Kidney epithelial cell (primary cell): ENCODE results near the gene CLEC10A. TPM values are rescaled to one million over a fixed set of nuclear protein-coding genes. Genes with fewer than 3 reads are reported as not detected.
"Not testable (repeated sequence)": the region's sequence is repeated elsewhere in the genome, so short reads cannot be mapped to it uniquely, and the experiment has no call there.

ENCODE experiments used
- DNase-seq: peaks from one replicate; pipeline ENCODE4 v3.0.0-alpha.2; 2010; ENCODE audit warnings: low read depth
- H3K27me3 ChIP-seq: 2 replicates; pipeline ENCODE4 v1.6.0; 2011; ENCODE audit warnings: low read length; ENCODE audit not compliant: control insufficient read depth, insufficient read depth
- H3K36me3 ChIP-seq: 2 replicates; pipeline ENCODE4 v1.5.1; 2011; ENCODE audit warnings: low read length; ENCODE audit not compliant: control insufficient read depth, insufficient read depth
- H3K4me3 ChIP-seq: 2 replicates; pipeline ENCODE4 v1.5.1; 2011; ENCODE audit warnings: low read depth, mild to moderate bottlenecking, control low read depth, low read length
- total RNA-seq: library from RNA; depleted of rRNA; stranded (reverse); fragments of >200 nt; gene quantifications from 2 replicates; pipeline ENCODE4 v1.2.3, GENCODE V29; 2015
- TF ChIP-seq, protein P1 (sequence below): IDR thresholded peaks from 2 replicates; pipeline ENCODE4 v1.5.1; 2011; ENCODE audit warnings: mild to moderate bottlenecking, moderate library complexity, low read length, control low read depth, inconsistent platforms; ENCODE audit not compliant: insufficient read depth, poor library complexity, severe bottlenecking

Gene CLEC10A
- total RNA-seq, 1 donor from 2014 or later = not detected

DNA sequence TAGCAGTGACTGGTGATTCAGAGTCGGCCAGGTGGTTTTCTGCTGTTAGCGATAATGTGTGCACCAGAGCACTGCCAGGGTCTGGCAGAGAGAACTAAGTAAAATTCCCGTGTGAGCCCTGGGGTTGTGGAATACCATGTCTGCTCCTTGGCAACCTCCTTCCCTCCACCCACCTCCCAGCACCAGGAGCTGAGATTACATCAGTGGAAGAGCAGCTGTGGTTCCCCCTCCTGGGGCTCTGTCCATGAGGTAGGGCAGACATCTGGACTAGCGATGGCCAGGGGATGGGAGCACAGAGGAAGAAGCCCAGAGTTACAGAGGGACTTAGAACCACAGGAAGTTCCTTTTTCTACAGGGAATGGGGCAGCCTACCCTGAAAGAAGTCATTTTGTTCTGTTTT lies 15.8 kb downstream of the CLEC10A start:
- TF ChIP-seq, protein P1, sequence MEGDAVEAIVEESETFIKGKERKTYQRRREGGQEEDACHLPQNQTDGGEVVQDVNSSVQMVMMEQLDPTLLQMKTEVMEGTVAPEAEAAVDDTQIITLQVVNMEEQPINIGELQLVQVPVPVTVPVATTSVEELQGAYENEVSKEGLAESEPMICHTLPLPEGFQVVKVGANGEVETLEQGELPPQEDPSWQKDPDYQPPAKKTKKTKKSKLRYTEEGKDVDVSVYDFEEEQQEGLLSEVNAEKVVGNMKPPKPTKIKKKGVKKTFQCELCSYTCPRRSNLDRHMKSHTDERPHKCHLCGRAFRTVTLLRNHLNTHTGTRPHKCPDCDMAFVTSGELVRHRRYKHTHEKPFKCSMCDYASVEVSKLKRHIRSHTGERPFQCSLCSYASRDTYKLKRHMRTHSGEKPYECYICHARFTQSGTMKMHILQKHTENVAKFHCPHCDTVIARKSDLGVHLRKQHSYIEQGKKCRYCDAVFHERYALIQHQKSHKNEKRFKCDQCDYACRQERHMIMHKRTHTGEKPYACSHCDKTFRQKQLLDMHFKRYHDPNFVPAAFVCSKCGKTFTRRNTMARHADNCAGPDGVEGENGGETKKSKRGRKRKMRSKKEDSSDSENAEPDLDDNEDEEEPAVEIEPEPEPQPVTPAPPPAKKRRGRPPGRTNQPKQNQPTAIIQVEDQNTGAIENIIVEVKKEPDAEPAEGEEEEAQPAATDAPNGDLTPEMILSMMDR = no peak
- H3K36me3 ChIP-seq = no peaks in the 10 kb centered on the region
- peak; percentile 32 for DNase-seq
- no peak overlapping the region for H3K4me3 ChIP-seq
- H3K27me3 ChIP-seq = no peaks in the 10 kb centered on the region

DNA sequence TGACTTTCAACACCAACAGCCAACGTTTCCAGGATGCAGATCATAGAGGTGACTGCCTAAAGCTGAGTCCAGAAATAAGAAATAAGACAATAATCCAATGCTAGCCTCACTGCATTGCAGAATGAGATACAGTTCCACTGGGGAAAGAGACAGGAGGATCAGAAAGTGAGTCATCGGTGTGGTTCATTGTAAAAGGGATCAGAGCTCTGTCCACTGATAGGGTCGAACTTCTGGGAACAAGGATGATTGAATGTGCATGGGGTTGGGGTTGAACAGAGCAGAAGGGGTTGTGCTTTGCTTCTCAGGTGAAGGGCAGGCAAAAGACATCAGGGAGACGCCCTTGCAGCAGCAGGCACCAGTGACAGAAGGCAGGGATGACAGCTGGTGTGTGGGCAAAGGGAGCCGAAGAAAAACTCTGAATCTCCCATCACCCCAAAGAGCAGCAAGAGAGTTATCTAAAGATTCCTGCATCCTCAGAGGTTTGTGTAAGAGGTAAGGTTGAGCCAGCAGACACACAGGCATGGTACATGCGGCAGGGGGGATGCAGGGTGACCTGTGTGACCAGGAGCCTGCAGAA lies 16.4 kb downstream of the CLEC10A start:
- H3K4me3 ChIP-seq = no peak overlapping the region
- DNase-seq = no peak
- H3K36me3 ChIP-seq = no peaks in the 10 kb centered on the region
- no peaks in the 10 kb centered on the region for H3K27me3 ChIP-seq
- TF ChIP-seq, protein P1 = no peak

DNA sequence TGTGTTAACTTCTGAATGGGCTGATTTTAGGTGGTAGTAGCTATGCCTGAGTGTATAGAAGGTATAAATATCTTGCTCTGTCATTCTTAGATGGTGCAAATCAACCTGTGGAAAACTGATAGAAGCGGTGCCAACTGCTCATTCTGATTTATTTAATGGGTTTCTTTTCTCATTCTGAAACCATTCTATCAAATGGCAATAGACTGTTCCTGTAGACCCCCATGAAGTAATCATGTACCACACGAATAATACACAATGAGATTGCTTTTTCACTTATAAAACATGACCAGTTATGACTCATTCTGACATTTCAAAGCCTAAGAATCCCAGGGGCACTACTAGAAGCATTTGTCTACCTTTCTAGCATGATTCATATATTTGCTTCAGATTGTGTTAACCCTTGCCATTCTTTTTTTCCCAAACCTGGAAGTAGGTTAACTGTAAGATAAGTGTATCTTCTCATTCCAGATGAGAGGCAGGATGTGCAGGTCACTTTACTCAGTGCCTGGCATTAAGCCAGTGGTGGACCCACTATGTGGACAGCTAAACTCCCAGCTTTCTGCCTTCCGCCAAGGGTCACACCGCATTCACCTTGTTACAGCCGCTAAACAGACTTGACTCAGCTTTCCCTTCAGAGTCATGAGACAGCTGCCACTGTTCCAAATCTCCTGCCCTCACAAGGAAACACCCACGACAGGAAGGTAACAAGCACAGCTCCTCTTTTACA lies 19.7 kb downstream of the CLEC10A start:
- no peak overlapping the region for H3K4me3 ChIP-seq
- DNase-seq = peak; percentile 94
- TF ChIP-seq, protein P1 = no peak
- H3K36me3 ChIP-seq = no peaks in the 10 kb centered on the region
- H3K27me3 ChIP-seq = no peaks in the 10 kb centered on the region

DNA sequence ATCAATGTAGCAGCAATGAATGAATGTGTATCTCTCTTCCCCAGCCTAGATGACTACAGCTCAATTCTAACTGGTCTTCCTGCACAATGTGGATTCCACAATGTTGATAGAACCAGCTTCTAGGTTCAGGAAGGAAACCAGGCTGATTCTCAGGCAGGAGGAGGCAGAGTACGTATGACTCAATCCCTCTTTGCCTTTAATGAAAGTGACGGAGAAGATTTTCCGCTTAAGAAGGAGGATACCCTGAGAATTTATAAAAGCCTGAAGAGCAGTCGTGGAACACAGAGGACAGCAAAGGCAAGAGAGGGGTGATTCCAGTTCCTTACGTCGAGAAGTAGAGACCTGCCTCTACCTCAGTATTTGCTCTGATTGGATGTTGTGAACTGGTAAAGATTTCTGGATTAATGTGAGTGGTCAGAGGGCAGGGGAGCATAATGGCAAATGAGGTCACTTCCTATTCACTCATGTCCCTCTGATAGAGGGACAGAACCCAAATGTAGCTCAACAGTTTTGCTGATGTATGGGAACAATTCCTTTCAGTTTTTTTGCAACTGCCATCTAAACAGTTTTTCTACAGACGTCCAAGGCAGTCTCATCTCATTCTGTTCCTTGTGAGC lies 21.1 kb downstream of the CLEC10A start:
- Histone ChIP-seq H3K27me3 (peaks cover under 1% of the 10 kb centered on the region), H3K4me3 (no peak overlapping the region), H3K36me3 (no peaks in the 10 kb centered on the region)
- TF ChIP-seq, protein P1 = no peak
- no peak for DNase-seq

DNA sequence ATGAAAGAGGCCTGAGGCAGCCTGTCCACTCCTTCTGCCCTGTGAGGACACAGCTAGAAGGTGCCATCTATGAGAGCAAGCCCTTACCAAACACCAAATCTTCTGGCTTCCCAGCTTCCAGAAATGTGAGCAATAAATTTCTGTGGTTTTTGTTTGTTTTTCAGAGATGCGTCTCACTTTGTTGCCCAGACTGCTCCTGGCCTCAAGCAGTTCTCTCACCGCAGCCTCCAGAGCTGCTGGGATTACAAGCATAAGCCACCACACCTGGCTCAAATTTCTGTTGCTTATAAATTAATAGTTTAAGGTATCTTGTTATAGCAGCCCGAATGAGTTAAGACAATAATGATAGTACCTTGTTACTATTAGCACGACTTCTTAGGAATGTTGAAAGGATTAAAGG lies 23.7 kb downstream of the CLEC10A start:
- H3K27me3 ChIP-seq = peaks cover 2% of the 10 kb centered on the region
- no peak for DNase-seq
- TF ChIP-seq, protein P1 = no peak
- H3K4me3 ChIP-seq = no peak overlapping the region
- no peaks in the 10 kb centered on the region for H3K36me3 ChIP-seq

DNA sequence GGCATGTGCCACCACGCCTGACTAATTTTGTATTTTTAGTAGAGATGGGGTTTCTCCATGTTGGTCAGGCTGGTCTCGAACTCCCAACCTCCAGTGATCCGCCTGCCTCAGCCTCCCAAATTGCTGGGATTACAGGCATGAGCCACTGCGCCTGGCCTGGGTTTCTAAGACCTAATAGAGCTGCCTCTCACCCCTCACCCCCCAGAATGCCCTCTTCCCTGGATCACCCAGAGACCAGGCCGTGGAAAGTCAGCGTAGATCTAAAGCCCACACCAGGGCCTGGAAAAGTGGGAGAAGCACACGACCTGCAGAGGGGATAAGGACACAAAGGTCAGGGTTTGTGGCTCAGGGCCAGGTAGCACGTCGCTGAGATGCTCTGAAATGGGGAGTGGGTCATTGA lies 29.5 kb downstream of the CLEC10A start:
- H3K27me3 ChIP-seq, DNase-seq, H3K4me3 ChIP-seq, H3K36me3 ChIP-seq: not testable (repeated sequence)
